ENCODE measurements around the gene PNPLA7.
"Not testable (repeated sequence)": the region's sequence is repeated elsewhere in the genome, so short reads cannot be mapped to it uniquely, and the experiment has no call there.

GRCh38 chr9:137553654-137554053, 3.5 kb upstream of the PNPLA7 start:
- not testable (repeated sequence) for TF ChIP-seq CTCF (conservative IDR thresholded peaks at IDR 0.05 in 1 of 2, IDR thresholded peaks at IDR 0.05 in 1 of 2; ENCODE audit: extremely low read depth in 1 of 2, insufficient read depth in 1 of 2, low read depth in 1 of 2, low read length in 2 of 2); EZH2 (IDR thresholded peaks at IDR 0.05; ENCODE audit: borderline replicate concordance, low read length)

Data from mammary epithelial cell (primary cell).